Caki2 (cell line): ENCODE results near the gene SLC2A8. TPM values are rescaled to one million over a fixed set of nuclear protein-coding genes. Genes with fewer than 3 reads are reported as not detected.

ENCODE experiments used
- DNase-seq: peaks from one replicate; pipeline ENCODE4 v3.0.0-alpha.2; 2015; ENCODE audit warnings: low read depth
- in situ Hi-C: cut with HindIII; loops from 2 replicates; pipeline ENCODE4 v1.10.0; 2016; ENCODE audit warnings: low sequenced_read_pairs, low pct_unique_long_range_greater_than_20kb, mixed read lengths
- total RNA-seq: library from RNA; depleted of rRNA; stranded (reverse); fragments of >200 nt; shearing (Covaris generic); gene quantifications from 2 replicates; pipeline ENCODE4 v1.2.3, GENCODE V29; 2014; ENCODE audit warnings: low replicate concordance

The SLC2A8 gene
- total RNA-seq, 1 experiment from 2014 or later: 13.0 TPM

DNA sequence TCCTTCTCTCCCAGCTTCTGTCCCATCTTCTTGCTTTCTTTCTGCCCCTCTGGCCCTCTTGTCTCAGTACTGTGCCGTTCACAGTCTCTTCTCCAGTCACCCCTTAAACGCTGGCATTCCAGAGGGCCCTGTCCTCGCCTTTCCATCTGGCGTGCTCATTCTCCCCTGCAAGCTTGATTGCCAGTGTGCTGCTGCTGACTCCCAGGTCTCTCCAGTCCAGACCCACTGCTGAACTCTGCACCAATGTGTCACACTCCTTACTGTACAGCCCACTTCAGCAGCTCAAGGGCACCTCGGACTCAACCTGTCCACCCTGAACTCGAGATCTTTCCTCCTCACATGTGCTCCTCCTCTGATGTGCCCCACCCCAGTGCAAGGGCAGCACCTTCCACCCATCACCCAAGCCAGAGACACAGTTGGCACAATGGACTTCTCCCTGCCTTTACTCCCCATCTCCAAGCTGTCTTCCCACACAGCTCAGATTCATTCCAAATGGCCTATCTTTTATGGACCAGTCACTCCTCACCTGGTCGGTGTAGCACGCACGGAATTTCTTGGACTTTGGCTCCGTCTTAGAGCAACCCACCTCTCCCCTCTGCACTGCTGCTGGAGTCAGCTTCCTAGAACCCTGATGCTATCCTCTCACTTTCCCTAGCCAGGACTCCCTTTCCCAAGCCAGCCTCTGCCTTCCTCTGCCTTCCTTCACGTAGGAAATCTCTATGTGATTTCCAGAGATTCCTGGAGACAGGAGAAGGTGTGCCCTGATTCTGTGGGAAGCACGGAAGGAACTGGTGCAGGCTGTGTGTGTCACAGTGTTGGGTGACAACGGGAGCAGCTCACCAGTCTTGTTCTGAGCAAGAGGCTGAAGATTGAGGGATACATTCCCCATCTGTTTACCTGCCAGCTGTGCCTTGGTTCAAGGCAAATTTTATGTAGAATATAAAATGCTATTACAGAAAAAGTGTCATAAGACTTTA is 26.0 kb upstream of the SLC2A8 start:
- in situ Hi-C loops: no loop called here
- no peak for DNase-seq

DNA sequence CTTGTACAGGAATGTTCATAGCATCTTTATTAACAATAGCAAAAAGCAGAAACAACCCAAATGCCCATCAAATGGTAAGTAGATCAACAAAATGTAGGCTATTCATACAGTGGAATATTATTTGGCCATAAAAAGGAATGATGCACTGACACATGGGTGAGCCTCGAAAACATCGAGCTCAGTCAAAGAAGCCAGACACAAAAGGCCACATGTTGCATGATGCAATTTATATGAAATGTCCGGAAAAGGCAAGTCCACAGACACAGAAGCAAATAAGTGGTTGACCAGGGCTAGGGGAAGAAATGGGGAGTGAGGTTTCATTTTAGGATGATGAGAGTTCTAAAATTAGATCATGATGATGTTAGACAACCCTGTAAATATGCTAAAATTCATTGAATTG is 16.5 kb upstream of the SLC2A8 start:
- in situ Hi-C loops: no loop called here
- no peak for DNase-seq

DNA sequence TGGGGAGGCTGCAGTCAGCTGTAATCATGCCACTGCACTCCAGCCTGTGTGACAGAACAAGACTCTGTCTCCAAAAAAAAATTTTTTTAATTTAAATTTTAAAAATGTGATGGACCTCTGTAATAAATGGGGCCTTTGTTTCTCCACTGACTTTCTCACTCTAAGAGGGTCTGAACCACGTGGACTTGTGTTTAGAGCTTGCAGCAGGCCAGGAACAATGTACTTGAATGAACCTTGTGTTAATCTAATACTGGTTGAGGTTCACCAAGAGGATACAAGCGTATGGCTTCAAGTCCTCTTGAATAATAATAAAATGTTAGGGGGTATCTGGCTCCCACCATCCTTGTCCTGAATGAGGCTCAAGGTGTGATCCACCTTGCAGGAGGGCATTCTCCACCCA is 14.4 kb upstream of the SLC2A8 start:
- in situ Hi-C loops: no loop called here
- no peak for DNase-seq

DNA sequence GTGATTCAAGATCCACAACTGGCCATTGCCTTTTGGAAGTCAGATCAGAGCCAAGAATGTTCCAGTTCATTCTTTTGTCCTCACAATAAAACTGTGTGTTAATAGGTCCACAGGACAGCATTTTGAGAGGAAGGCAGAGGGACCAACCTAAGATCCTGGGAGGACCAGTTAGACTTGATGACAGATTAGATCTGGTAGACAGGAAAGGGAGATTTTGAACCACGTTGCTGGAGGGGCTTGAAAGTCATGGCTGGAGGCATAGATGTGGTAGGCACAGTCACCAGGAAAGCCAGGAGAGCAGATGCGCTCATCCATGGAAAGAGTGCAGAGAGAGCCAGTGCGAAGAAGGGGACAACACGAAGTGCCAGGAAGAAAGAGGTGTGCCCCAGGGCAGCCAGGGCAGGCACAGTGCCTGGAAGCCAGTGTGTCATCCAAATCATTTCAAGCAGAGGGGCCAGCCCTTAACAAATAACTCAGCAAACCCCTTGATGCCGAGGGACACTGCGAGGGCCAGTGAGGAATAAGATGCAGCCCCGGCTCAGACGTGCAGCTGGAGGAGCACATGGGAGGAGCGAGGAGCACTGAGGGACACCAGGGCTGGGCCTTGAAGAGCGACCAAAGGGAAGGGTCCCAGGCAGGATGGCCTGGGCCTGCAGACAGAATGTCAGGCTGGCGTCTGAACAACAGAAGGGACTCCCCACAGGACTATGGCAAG is 12.8 kb upstream of the SLC2A8 start:
- in situ Hi-C loops: no loop called here

GRCh38 chr9:127384901-127385300 is 12.1 kb upstream of the SLC2A8 start:
- DNase-seq: no peak
- in situ Hi-C loops: no loop called here

More for the DNA sequence above, 12.8 kb upstream of the SLC2A8 start:
- peak; percentile 45 for DNase-seq

- no peak for DNase-seq
- in situ Hi-C loops: no loop called here
These were observed 10.7 kb upstream of the SLC2A8 start for GRCh38 chr9:127386249-127386648.

- in situ Hi-C loops: no loop called here
- no peak for DNase-seq
These were observed 10.0 kb upstream of the SLC2A8 start for GRCh38 chr9:127386981-127387380.

DNA sequence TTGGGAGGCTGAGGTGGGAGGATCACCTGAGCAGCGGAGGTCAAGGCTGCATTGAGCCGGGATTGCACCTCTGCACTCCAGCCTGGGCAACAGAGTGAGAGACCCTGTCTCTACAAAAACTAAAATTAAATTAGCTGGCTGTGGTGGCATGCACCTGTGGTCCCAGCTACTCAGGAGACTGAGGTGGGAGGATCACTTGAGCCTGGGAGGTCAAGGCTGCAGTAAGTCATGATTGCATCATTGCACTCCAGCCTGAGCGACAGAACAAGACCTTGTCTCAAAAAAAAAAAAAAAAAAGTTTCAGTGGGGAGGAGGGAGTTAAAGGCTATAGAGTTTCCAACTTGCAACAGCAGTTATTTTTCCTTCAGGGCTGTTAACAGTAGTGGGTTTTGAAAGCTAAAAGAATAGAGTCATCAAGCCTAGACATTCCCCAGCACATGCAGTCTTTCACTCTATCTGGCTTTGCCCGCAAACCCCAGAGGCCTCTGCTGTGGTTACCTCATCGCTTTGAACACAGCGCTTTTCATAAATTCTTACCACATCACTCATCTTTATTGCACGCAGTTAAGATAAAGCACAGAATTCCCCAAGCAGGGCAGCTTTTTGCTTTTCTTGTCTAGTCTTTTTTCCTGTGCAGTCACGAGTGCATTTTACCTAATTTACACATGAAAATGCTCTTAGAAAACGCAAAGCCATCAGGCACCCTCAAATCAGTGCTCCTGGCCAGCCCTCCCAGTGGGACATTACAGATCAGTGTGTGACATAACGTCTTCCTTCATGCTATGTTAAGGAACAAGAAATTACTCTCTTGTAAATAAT is 8.7 kb upstream of the SLC2A8 start:
- DNase-seq: peak; percentile 88
- in situ Hi-C loops: no loop called here

DNA sequence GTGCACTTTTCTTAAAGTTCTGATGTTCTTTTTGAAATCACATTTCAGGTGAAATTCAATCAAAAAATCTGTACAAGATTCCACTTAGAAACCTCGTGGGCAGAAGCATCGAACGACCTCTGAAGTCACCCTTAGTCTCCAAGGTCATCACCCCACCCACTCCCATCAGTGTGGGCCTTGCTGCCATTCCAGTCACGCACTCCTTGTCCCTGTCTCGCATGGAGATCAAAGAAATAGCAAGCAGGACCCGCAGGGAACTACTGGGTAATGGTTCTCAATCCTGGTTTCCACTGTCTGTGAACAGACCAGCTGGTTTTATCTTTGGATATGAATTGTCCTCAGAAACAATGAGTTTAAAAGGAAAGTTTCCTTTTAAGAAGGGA is 8.1 kb upstream of the SLC2A8 start:
- in situ Hi-C loops: no loop called here
- no peak for DNase-seq

- DNase-seq: no peak
- in situ Hi-C loops: no loop called here
These were observed 7.4 kb upstream of the SLC2A8 start for GRCh38 chr9:127389381-127390247.

DNA sequence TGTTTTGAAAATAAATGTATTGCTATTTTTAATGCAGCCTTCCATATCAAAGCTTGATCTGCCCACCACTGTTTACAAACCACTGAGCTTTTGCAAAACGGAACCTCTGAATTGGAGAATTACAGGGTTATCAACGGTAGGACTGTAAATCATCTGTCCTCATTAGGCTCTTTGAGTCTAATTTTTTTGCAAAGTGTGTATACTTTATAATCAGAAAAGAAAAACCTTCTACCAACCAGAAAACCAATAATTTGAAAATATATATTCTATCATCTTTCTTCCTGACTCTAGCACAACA is 6.8 kb upstream of the SLC2A8 start:
- DNase-seq: no peak
- in situ Hi-C loops: no loop called here

GRCh38 chr9:127390563-127390962 is 6.4 kb upstream of the SLC2A8 start:
- DNase-seq: no peak
- in situ Hi-C loops: no loop called here

- in situ Hi-C loops: no loop called here
- DNase-seq: no peak
These were observed 4.8 kb upstream of the SLC2A8 start for GRCh38 chr9:127392166-127392565.

GRCh38 chr9:127392976-127393375 is 4.0 kb upstream of the SLC2A8 start:
- no peak for DNase-seq
- in situ Hi-C loops: no loop called here

DNA sequence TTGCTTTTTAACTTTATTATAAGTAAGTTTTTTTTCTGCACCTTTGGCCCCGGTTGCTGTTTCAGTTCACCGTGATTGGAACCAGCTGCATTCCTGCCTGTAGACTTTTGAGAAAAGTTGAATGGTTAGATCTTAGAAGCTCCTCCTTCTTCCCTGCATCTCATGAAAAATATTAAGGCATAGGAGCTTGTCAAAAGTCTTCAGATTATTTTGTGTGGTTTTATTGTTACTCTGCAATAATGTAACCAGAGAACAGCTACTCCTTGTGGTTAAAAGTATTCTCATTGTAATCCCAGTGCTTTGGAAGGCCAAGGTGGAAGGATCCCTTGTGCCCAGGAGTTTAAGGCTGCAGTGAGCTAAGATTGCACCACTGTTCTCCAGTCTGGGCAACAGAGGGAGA is 3.3 kb upstream of the SLC2A8 start:
- DNase-seq: no peak

DNA sequence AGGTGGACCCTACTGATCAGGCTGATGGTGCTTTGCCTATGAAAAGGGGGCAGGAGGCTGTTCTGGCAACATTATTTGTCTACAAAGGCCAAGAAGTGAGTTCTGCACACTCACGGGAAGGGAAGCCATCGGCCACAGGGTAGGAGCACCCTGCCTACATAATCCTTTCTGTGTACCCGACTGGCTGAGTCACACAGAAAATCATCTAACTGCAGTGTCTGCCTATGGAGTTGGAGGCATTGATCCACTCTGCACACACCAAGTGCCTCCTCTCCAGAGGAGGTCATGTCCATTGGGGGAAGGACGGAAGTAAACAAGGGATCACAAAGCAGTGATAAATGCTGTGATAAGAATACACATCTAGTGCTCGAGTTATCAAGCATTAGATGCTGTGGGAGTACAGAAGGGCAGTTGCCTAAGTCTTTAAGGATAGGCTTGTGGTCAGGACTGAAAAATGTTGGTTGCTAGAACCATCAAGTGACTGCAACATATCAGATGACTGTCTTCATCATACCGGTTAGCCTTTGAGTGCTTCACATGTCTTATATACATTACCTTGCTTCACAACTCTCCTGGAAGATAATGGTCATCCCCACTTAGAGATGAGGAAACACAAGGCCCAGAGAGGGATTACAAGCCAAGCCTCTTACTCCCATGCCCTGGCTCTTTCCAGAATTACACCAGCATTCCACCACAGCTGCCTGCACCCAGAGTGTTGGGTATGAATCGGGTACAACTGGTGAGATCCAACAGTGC is 1.3 kb upstream of the SLC2A8 start:
- in situ Hi-C loops: no loop called here
- no peak for DNase-seq

More for the DNA sequence above, 3.3 kb upstream of the SLC2A8 start:
- in situ Hi-C loops: no loop called here

- DNase-seq: no peak
- in situ Hi-C loops: no loop called here
These were observed 639 bp upstream of the SLC2A8 start for GRCh38 chr9:127396253-127396807.
